HG03354 (cell line): Measurements from ENCODE around the gene TMEM203.
A peak's percentile ranks its signal among the peaks of the same experiment; 100 is the strongest.
"Not testable (repeated sequence)": the region's sequence is repeated elsewhere in the genome, so short reads cannot be mapped to it uniquely, and the experiment has no call there.

Experiments used
- ATAC-seq: cut with Tn5 transposase; IDR thresholded peaks from one replicate; pipeline ENCODE4 v1.9.1; 2021; ENCODE audit warnings: mild to moderate bottlenecking; ENCODE audit not compliant: unreplicated experiment, poor library complexity, severe bottlenecking

The TMEM203 gene

GRCh38 chr9:137205126-137206069 is at the start of gene TMEM203, which contains the start of gene NDOR1:
Gene TMEM203 (minus strand): TSS chr9:137205648. CDS start chr9:137205414, 234 bp downstream.
Gene NDOR1 (plus strand): TSS chr9:137205700. CDS start chr9:137205778, 78 bp downstream.
- ATAC-seq = peak; percentile 54

GRCh38 chr9:137254624-137255447 is 49.4 kb upstream of the TMEM203 start, which contains the start of gene NELFB:
Gene NELFB (plus strand): TSS chr9:137255327.
- ATAC-seq = peak; percentile 85

- no peak for ATAC-seq
Measured at GRCh38 chr9:137253717-137254623, 48.5 kb upstream of the TMEM203 start.

- no peak for ATAC-seq
Measured at GRCh38 chr9:137252555-137253506, 47.4 kb upstream of the TMEM203 start.

GRCh38 chr9:137251490-137252268 is 46.2 kb upstream of the TMEM203 start:
- no peak for ATAC-seq

GRCh38 chr9:137251194-137251461 is 45.7 kb upstream of the TMEM203 start, which contains the start of gene STPG3:
Gene STPG3 (plus strand): TSS chr9:137251286. CDS start chr9:137251287, 1 bp downstream.
- ATAC-seq = no peak

GRCh38 chr9:137250329-137251193 is 45.1 kb upstream of the TMEM203 start:
- no peak for ATAC-seq

GRCh38 chr9:137247916-137248175 is 42.4 kb upstream of the TMEM203 start:
- no peak for ATAC-seq

GRCh38 chr9:137247135-137247915 is 41.9 kb upstream of the TMEM203 start:
- ATAC-seq = no peak

- ATAC-seq = no peak
Measured at GRCh38 chr9:137245450-137246421, 40.3 kb upstream of the TMEM203 start.

- no peak for ATAC-seq
Measured at GRCh38 chr9:137244486-137245449, 39.3 kb upstream of the TMEM203 start.

- no peak for ATAC-seq
Measured at GRCh38 chr9:137243626-137244485, 38.4 kb upstream of the TMEM203 start.

- ATAC-seq = not testable (repeated sequence)
Measured at GRCh38 chr9:137243266-137243625, 37.8 kb upstream of the TMEM203 start.
